Duodenal mucosa (tissue), 2 donors: ENCODE data around the gene FBL.
"Not testable (repeated sequence)": the region's sequence is repeated elsewhere in the genome, so short reads cannot be mapped to it uniquely, and the experiment has no call there.

ENCODE experiments used
- H3K27ac ChIP-seq: one replicate; pipeline ENCODE4 v1.7.0; 2013; ENCODE audit warnings: low read depth, low read length
- H3K27me3 ChIP-seq, 2 donors: one replicate each; pipeline ENCODE4 v1.7.0; 2013; ENCODE audit warnings: low read length in 2 of 2, control low read depth in 1 of 2; ENCODE audit not compliant: insufficient read depth in 2 of 2, control insufficient read depth in 1 of 2
- H3K36me3 ChIP-seq, 2 donors: one replicate each; pipeline ENCODE4 v1.7.0; 2013; ENCODE audit warnings: low read length in 2 of 2, control low read depth in 1 of 2; ENCODE audit not compliant: insufficient read depth in 2 of 2, control insufficient read depth in 1 of 2
- H3K4me1 ChIP-seq, 2 donors: one replicate each; pipeline ENCODE4 v1.7.0; 2013; ENCODE audit warnings: low read length in 2 of 2, control low read depth in 1 of 2; ENCODE audit not compliant: insufficient read depth in 2 of 2, control insufficient read depth in 1 of 2
- H3K4me3 ChIP-seq, 2 donors: one replicate each; pipeline ENCODE4 v1.7.0; 2013; ENCODE audit warnings: low read length in 2 of 2, low read depth in 1 of 2
- H3K9ac ChIP-seq, 2 donors: one replicate each; pipeline ENCODE4 v1.7.0; 2013; ENCODE audit warnings: low read length in 2 of 2, low read depth in 1 of 2
- H3K9me3 ChIP-seq, 2 donors: one replicate each; pipeline ENCODE4 v1.7.0; 2013; ENCODE audit warnings: low read length in 2 of 2, control low read depth in 1 of 2; ENCODE audit not compliant: control insufficient read depth in 1 of 2

Gene FBL

DNA sequence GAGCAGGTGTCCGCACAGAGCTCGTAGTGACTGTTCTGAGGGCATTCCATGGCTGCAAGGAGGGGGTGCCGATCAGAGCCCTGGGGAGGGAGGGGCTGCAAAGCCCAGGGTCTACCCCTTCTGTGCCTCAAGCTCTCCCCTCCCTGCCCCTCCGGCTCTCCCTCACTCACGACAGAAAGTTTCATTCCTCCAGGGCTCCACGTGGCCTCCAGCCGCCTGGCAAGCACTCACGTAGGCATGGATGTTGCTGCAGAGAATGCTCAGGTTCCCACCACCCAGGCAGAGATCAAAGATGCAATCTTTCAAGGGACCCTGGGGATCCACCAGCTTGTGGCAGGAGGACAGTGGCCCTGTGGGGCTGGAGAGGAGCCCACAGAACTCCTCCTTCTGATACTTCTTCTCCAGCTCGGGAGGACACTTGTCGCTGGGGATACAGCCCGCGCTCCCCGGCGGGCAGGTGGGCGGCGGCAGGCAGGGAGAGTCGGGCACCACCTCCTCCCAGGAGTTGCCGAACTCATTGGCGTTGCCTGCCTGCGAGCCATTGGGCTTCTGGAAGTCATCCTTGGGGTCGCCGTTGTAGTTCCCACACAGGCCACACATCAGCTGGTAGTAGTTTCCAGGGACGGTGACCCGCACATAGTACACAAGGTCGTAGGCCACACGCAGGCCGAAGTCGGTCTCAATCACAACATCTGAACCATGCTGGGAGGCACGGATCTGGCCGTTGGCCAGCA is 39.8 kb upstream of the FBL start:
- H3K9me3 ChIP-seq, H3K9ac ChIP-seq, H3K4me3 ChIP-seq, H3K4me1 ChIP-seq, H3K27me3 ChIP-seq, H3K27ac ChIP-seq, H3K36me3 ChIP-seq: not testable (repeated sequence)

- not testable (repeated sequence) for H3K4me1 ChIP-seq, H3K27ac ChIP-seq, H3K36me3 ChIP-seq, H3K9ac ChIP-seq, H3K4me3 ChIP-seq, H3K27me3 ChIP-seq, H3K9me3 ChIP-seq
Measured at GRCh38 chr19:39884721-39885120, 38.5 kb upstream of the FBL start.

DNA sequence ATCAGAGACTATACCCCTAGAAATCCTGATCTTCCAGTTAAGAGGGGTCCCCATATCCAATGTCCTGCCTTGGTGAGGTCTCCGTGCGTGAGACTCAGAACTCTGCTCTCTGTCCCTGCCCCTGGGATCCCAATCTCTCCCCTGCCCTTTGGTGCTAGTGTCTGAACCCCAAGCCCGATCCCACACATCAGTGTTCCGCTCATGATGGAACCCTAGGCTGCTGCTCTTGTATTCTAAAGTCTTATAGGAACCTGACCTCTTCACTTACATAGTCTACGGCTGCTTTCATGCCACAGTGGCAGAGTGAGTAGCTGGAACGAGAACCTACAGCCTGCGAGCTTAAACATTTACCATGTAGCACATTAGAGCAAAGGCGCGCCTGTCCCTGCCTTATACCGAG is 36.5 kb upstream of the FBL start:
- not testable (repeated sequence) for H3K27ac ChIP-seq, H3K27me3 ChIP-seq

DNA sequence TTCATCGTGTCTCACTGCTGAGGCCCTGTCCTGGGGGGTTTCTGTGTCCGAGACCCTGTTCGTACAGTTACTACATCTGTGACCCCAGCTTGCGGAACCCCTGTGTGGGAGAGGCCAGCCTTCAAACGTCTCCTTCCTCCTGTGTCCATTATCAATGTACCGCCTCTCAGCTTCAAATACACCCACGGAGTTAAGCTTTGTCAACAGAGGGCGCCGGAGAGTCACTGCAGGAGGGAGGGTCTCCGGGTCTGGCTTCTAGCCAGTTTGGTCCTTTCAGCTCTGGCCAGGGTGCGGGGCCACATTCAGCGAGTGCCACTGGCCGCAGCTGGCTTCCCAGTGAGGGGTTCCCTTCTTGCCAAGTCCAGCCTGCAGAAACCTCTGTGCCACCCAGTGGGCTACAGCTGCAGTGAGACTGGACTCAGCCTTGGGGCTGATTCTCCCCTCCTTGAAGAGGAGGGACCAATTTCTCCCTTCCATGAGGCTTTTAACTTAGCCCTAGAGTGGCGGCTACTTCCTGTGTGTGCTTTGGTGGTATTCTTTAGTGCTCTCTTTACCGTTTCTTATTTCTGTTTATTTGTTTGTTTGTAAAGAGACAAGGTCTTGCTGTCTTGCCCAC is 35.4 kb upstream of the FBL start:
- H3K4me1 ChIP-seq, H3K27me3 ChIP-seq, H3K9ac ChIP-seq, H3K36me3 ChIP-seq, H3K9me3 ChIP-seq, H3K27ac ChIP-seq, H3K4me3 ChIP-seq: not testable (repeated sequence)

More for the DNA sequence above, 36.5 kb upstream of the FBL start:
- not testable (repeated sequence) for H3K4me1 ChIP-seq, H3K36me3 ChIP-seq, H3K9me3 ChIP-seq, H3K4me3 ChIP-seq, H3K9ac ChIP-seq

GRCh38 chr19:39880241-39880640 is 34.1 kb upstream of the FBL start:
- not testable (repeated sequence) for H3K36me3 ChIP-seq, H3K4me1 ChIP-seq, H3K27me3 ChIP-seq, H3K9ac ChIP-seq, H3K27ac ChIP-seq, H3K4me3 ChIP-seq, H3K9me3 ChIP-seq

GRCh38 chr19:39879796-39880195 is 33.6 kb upstream of the FBL start:
- H3K27ac ChIP-seq, H3K9ac ChIP-seq, H3K9me3 ChIP-seq, H3K4me3 ChIP-seq, H3K4me1 ChIP-seq, H3K36me3 ChIP-seq, H3K27me3 ChIP-seq: not testable (repeated sequence)

- not testable (repeated sequence) for H3K9me3 ChIP-seq, H3K27me3 ChIP-seq, H3K27ac ChIP-seq, H3K4me3 ChIP-seq, H3K36me3 ChIP-seq, H3K9ac ChIP-seq, H3K4me1 ChIP-seq
Measured at GRCh38 chr19:39878866-39879265, 32.7 kb upstream of the FBL start.

DNA sequence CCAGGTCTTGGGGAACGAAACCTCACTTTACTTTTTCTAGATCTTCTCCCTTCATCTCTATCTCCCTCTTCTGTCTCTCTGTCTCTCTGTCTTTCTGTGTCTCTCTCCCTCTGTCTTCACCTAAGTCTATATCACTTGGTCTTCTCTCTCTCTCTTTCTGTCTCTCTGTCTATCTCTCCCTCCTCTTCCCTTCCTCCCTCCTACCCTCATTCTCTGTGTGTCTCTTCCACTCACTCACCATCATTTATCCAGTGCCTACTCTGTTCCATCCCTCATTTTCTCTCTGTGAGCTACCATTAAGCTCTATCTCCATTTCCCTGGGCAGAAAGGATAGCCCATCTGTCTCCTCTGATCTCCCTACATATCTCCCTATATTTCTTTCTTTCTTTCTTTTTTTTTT is 32.2 kb upstream of the FBL start:
- H3K4me1 ChIP-seq = no peaks in the 10 kb centered on the region
- H3K9me3 ChIP-seq = no peaks in the 10 kb centered on the region
- no peaks in the 10 kb centered on the region for H3K27me3 ChIP-seq
- H3K9ac ChIP-seq = no peak overlapping the region
- no peak overlapping the region for H3K27ac ChIP-seq
- H3K36me3 ChIP-seq = no peaks in the 10 kb centered on the region
- H3K4me3 ChIP-seq = no peak overlapping the region

DNA sequence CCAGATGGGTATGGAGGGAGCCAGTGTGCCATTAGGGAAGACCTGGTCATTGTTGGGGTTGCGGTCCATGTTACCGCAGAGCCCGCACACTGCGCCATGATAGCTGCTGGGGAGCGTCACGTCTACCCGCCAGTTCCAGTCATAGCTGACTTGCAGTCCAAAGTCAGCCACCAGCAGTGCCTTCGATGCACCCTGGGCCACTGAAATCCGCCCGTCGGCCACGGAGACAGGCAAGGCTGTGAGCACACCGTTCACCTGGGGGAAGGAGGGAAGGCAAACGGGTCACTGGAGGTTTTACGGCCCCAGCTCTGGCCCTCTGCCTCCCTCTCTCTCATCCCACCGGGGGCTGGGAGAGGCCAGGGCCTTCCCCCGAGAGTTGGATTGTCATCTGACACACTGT is 31.8 kb upstream of the FBL start:
- H3K4me1 ChIP-seq, H3K9me3 ChIP-seq, H3K27ac ChIP-seq, H3K4me3 ChIP-seq, H3K9ac ChIP-seq, H3K27me3 ChIP-seq, H3K36me3 ChIP-seq: not testable (repeated sequence)

- not testable (repeated sequence) for H3K4me3 ChIP-seq, H3K36me3 ChIP-seq, H3K9me3 ChIP-seq, H3K9ac ChIP-seq, H3K27ac ChIP-seq, H3K27me3 ChIP-seq, H3K4me1 ChIP-seq
Measured at GRCh38 chr19:39877488-39877887, 31.3 kb upstream of the FBL start.

- not testable (repeated sequence) for H3K36me3 ChIP-seq, H3K4me1 ChIP-seq, H3K27ac ChIP-seq, H3K9me3 ChIP-seq, H3K9ac ChIP-seq, H3K4me3 ChIP-seq, H3K27me3 ChIP-seq
Measured at GRCh38 chr19:39876486-39876885, 30.3 kb upstream of the FBL start.
